HG02973 (cell line): ENCODE measurements around the gene SYT2.

Experiments used
- ATAC-seq: cut with Tn5 transposase; IDR thresholded peaks from one replicate; pipeline ENCODE4 v1.9.1; 2021; ENCODE audit warnings: moderate library complexity; ENCODE audit not compliant: unreplicated experiment

The SYT2 gene

DNA sequence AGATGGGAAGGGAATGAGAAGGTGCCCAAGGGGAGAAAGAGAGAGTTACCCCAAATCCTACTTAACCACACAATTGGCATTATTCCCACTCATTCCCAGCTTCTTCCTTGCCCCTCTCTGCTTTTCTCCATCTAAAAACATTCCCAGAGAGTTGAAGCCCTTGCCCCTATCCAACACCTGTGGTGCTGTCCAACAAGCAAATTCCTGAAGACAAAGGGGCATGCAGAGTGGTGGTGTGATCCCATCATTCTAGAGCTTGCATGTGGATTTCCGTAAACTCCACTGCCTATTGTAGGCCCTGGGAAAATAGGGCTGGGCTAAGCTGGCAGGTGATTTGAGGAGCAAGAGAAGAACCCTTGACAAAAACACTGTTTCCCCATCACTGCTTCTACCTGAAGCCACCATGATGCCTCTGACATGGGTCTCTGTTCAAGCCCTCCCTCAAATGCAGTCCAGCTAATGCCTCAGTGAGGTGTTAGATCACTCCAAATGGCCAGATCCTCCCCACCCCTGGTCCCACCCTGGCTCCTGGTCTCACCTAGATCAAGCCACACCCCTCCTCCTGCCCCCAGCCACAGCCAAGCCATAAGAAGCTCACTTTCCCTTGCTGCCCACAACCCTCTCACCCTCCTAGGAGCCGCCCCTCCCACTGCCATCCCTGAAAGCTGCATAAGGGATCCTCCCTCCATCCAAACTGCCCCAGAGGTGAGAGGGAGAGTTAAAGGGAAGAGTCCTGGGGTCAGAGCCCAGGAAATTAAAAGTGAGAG lies 29.5 kb downstream of the SYT2 start:
- ATAC-seq: no peak

- no peak for ATAC-seq
Measured at GRCh38 chr1:202679406-202680177, 30.7 kb downstream of the SYT2 start.

DNA sequence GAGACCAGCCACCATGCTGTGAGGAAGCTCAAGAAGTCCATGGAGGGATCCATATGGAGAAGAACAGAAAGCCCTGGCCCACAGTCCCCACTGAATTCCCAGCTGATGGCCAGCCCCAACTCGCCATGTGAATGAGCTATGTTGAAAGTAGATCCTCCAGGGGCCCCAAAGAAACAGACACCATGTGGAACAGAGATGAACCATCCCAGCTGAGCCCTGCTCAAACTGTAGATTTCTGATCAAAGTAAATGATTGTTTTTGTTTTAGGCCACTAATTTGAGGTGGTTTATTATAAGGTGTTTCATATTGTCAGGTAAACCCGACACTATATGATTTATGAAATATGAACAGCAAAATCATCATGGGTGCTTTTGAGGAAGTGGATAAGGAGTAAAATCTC lies 32.8 kb downstream of the SYT2 start:
- ATAC-seq: no peak

- ATAC-seq: no peak
Measured at GRCh38 chr1:202673531-202673930, 36.7 kb downstream of the SYT2 start.

DNA sequence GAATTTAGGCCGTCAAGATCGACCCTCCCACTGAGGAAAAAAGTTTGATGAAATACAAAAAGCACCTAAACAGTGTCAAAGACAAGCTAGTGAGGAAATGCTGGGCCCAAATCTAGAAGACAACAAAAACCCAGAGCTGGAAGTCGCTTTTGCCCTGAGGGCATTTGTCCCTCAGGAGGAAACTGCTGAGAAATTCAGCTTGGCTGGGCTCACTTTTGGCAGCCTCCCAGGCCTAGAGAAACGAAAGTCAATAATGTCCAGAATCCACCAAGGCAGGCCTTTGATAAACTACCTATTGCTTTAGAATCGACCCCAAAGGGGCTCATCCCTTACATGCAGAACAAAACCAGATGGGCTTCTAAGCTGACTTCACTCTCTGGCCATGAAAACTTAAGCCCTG lies 38.9 kb downstream of the SYT2 start:
- no peak for ATAC-seq

DNA sequence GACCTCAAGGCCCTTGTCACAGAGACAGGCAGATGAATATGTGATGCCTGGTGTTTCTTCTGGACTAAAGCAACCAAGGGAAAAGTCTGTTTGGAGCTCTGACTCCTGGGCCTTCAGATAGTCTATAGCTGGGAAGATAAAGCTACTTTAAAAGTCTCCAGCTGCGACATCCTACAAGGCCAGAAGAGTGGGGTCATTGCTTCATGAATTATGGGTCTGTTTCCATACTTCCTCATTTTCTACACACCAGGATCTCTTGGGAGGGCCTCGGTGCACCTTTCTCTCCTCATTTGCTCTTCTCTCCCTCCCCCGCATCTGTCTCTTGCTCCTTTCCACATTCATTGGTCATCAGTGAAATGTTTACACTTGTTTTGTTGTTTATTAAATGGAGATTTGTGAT lies 44.8 kb downstream of the SYT2 start:
- no peak for ATAC-seq

DNA sequence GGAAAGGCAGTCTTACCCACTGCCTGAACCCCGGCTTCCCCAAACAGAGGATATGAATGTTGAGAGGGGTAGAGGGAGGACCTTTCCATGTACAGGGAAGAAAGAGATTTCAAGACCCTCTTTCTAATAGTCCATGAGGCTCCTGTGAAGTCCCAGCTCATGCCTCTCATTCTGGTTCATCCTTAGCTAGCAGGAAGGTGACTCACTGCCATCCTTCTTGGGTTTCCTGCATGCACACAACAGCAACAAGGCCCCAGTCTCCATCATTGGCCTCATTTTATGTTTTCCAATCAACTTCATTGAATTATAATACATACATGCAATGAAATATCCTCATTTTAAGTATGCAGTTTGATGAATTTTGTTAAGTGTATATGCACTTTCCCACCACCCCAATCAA lies 46.2 kb downstream of the SYT2 start:
- ATAC-seq: no peak

DNA sequence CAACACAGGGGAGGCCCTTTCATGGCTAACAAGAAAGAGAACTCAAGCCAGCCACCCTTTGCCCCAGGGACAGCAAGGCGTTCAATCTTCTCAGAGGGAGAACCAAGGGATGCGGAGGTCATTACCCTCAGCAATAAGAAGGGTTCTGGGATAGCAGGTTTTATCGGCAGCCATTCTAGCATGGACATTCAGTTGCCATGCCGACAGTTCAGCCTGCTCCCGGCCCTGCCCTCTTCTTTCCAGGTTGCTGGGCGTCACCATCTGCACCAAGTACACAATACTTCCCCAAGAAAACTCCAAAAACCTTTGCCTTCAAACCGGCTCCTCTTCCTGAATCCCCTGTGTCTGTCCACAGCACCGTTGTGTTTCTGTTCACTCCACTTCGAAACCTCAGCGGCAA lies 47.1 kb downstream of the SYT2 start:
- ATAC-seq: no peak

- no peak for ATAC-seq
Measured at GRCh38 chr1:202662081-202662480, 48.2 kb downstream of the SYT2 start.

DNA sequence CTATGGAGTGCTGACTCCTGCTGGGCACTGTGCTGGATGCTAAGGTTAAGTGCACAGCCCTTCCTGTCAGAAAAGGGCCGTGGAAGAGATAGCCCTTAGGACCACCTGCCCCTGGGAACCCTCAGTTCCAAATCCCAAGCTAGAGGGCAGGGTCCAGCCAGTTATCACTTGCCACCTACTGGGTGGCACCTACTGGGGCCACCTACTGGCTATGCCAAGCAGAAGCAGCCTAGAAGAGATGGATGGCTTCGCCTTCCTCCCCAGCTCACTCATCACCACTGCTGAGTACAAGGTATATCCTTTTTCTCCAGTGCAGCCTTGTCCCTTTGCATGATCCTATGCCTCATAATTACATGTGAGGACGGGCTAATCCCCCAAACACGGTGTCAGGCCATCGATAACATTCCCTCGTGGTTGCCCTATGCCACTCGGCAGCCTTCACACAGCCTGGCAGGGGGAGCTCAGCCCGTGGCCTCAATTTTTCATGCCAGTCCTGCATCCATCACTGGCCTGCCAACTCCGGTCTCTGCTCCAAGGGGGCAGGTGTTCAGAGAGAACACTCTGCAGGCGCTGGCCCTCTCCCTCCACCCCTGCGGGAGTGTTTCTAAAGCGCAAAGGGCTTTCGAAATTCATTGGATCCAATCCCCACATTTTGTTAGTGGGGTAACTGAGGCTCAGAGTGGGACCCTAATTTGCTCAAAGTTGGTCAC lies 49.0 kb downstream of the SYT2 start:
- ATAC-seq: no peak

- ATAC-seq: no peak
Measured at GRCh38 chr1:202659974-202660373, 50.3 kb downstream of the SYT2 start.

DNA sequence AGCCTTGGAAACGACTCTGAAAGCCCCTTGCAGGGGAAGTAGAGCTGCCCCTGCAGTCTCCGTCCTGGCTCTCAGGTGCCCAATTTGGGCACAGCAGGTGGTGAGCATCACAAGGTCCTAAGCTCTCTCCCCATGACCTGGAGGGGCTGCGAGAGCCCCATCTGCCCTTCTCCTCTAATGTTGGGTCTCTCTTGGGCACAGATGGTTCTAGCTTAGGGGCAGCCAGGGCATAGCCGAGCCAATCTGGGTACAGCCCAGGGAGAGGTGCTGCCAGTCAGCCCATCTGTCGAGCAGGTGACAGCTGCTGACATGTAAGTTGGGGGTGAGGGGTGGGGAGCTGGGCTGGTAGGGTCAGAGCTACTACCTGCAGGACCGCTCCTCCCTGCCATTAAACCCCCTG lies 50.7 kb downstream of the SYT2 start:
- ATAC-seq: no peak

GRCh38 chr1:202658769-202659168 lies 51.5 kb downstream of the SYT2 start:
- no peak for ATAC-seq

GRCh38 chr1:202658251-202658759 lies 51.9 kb downstream of the SYT2 start:
- ATAC-seq: no peak

DNA sequence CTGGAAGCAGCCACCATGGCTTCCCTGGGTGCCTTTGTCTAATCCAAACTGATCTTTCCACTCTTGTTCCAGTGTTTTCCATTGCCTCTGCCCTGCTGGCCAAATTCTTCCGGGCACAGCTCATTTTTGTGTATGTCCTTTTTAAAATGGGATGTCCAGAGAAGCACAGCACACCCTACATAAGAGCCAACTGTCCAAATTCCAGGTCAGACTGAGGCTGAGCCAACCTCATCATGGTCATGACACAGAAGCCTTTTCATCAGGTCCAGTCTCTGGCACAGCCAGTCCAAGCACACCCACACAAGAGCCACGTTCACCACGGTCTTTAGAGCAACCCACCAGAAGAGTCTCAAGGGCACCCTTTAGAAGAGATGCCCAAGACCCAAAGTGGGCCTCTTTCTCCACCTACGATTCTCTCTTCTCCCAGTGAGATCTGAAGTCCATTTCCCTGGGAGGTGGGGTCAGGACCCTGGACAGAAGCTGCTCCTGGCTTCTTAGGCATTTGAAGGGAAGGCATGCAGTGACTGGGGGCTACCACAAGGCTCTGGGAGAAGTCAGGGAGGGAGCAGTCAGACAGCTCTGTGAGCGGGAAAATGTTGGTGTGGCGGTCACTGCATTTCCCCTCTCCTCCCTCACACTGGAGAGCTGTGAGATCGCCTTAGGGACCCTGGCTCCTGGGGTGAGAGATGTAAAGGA lies 53.2 kb downstream of the SYT2 start:
- ATAC-seq: no peak

DNA sequence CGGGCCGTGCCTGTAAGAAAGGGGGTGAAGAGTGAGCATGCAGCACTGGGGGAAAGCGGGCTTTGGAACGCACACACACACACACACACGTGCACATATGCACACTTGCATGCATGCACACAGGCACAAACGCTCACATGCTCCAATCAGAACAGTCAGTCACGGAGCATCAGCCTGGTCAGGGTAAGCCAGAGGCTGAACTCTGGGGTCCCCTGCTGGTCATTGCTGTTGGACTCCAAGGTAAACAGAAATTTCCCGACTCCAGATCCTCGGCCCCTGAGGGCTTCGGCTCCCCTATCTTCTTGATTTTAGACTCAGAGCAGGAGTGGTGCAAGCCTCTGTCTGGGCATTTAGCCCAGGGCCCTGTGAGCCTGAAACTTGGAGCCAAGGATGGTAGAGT lies 54.2 kb downstream of the SYT2 start:
- no peak for ATAC-seq

- no peak for ATAC-seq
Measured at GRCh38 chr1:202654079-202654478, 56.2 kb downstream of the SYT2 start.

GRCh38 chr1:202649553-202650392 lies 60.5 kb downstream of the SYT2 start:
- ATAC-seq: no peak

- ATAC-seq: no peak
Measured at GRCh38 chr1:202648605-202649226, 61.5 kb downstream of the SYT2 start.

DNA sequence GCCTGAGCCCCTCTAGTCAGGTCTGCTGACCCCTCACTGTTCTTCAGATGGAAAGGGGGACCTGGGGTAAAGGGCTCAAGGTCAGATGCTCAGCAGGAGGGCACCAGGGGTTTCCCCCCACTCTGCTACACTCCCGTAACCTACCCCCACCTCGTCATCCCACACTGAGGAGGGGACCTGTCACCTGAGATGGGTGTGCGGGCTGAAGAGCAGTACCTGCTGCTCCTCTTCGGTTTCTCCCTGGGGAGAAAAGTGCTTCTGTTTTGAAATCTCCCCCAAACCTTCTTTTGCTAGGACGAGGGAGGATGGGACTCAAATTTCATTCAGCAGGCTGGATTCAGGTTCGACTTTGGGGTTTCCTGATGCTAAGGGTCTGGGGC lies 65.2 kb downstream of the SYT2 start:
- no peak for ATAC-seq
